ENCODE measurements around the gene CLPSL2. TPM values are rescaled to one million over a fixed set of nuclear protein-coding genes. Genes with fewer than 3 reads are reported as not detected.

Gene CLPSL2
- total and polyA plus RNA-seq, 10 donors: not detected

DNA sequence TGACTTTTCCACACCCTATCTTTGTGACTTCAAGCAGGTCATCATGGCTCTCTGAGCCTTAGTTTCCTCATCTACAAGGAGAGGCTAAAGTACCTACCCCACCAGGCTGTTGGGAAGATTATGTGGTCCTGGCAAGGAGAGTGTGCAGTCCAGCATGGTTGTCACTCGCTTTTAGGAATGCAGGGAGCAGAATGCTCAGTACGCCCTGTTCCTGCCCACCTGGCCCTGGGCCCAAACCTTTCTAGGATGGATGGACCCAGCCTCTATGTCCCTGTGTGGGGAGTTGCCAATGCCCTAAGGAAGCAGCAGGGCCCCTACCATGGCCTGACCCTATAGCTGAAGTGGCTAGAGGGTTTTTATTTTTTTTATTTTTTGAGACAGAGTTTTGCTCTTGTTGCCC lies 2.0 kb downstream of the CLPSL2 start:
- H3K9me3 ChIP-seq: no peaks in the 10 kb centered on the region
- TF ChIP-seq POLR2AphosphoS5 (IDR thresholded peaks at IDR 0.05) (no peak), POLR2A (IDR thresholded peaks at IDR 0.05) (no peak)
- TF ChIP-seq, protein P1, sequence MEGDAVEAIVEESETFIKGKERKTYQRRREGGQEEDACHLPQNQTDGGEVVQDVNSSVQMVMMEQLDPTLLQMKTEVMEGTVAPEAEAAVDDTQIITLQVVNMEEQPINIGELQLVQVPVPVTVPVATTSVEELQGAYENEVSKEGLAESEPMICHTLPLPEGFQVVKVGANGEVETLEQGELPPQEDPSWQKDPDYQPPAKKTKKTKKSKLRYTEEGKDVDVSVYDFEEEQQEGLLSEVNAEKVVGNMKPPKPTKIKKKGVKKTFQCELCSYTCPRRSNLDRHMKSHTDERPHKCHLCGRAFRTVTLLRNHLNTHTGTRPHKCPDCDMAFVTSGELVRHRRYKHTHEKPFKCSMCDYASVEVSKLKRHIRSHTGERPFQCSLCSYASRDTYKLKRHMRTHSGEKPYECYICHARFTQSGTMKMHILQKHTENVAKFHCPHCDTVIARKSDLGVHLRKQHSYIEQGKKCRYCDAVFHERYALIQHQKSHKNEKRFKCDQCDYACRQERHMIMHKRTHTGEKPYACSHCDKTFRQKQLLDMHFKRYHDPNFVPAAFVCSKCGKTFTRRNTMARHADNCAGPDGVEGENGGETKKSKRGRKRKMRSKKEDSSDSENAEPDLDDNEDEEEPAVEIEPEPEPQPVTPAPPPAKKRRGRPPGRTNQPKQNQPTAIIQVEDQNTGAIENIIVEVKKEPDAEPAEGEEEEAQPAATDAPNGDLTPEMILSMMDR (IDR thresholded peaks at IDR 0.05 in 8 of 11, conservative IDR thresholded peaks at IDR 0.05 in 3 of 11): no peak
- H3K27ac ChIP-seq: no peak overlapping the region
- peaks cover 0 to 25% (median 19%) of the 10 kb centered on the region in 7 donors for H3K27me3 ChIP-seq (replicated peaks in 1 of 7)
- peaks cover 0 to 18% (median 10%) of the 10 kb centered on the region in 6 donors for H3K4me1 ChIP-seq
- H3K4me3 ChIP-seq: no peak overlapping the region
- H3K36me3 ChIP-seq: no peaks in the 10 kb centered on the region
- DNase-seq: no peak
- WGBS, 5 donors: 69 to 95% (median 91%) methylated on average over 2 of the region's 2 CpGs
- intact Hi-C loops (cut with DNase I; ENCODE audit: low total_unique reads): no loop called here

DNA sequence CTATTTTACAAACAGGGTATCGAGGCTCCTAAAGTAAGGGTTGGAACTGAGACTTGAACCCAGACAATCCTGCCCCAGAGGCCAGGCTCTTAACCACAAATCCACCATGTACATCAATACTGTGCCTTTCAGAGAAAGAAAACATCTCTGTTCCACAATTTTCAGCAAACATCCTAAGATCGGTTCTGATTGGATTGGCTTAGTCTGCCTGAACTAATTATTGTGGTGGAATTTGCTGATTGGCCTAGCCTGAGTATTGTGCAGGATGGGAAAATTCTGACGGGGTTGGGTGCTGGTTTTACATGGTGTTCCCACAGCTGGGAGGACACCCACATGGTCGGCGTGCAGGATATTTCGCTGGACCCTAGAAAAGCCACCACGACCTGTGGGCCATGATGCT lies 4.3 kb downstream of the CLPSL2 start, which contains the start of gene CLPSL1:
CLPSL1 (plus strand) TSS at position 301 of the 400 bp plus-strand sequence; CDS start at position 393, 92 bp downstream.
- Histone ChIP-seq H3K36me3 (no peaks in the 10 kb centered on the region), H3K4me3 (no peak within 1 kb of the TSS), H3K27ac (no peak within 1 kb of the TSS), H3K27me3 (replicated peaks in 1 of 7) (peaks cover 0 to 31% (median 14%) of the 10 kb centered on the region in 7 donors), H3K9me3 (no peaks in the 10 kb centered on the region), H3K4me1 (peaks cover 0 to 17% (median 10%) of the 10 kb centered on the region in 6 donors)
- intact Hi-C loops (cut with DNase I; ENCODE audit: low total_unique reads): no loop called here
- TF ChIP-seq, protein P1 (IDR thresholded peaks at IDR 0.05 in 8 of 11, conservative IDR thresholded peaks at IDR 0.05 in 3 of 11): no peak
- TF ChIP-seq POLR2AphosphoS5 (IDR thresholded peaks at IDR 0.05): no peak
- DNase-seq: no peak
- WGBS, 5 donors: 84 to 94% (median 87%) methylated on average over 7 of the region's 7 CpGs

DNA sequence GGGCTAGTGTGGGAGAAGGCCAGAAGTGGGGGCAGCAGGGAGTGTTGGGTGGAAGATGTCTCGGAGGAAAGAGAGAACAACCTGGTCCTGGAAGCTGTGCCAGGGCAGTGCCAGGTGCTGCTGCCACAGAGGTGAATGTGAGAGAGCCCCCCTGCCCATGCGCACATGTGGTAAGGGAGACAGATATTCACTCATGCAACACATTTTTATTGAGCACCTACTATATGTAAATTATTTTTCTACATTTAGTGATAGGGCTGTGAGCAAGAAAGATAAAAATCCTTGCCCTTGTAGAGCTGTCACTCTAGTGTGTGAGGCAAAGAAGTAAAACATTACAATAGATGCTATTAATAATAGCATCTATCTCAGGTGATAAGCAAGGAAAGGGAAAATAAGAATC lies 4.9 kb downstream of the CLPSL2 start:
- no peak for DNase-seq
- intact Hi-C loops (cut with DNase I; ENCODE audit: low total_unique reads): no loop called here
- H3K27me3 ChIP-seq (replicated peaks in 1 of 7): peaks cover 0 to 31% (median 10%) of the 10 kb centered on the region in 7 donors
- peaks cover 0 to 11% (median 7%) of the 10 kb centered on the region in 6 donors for H3K4me1 ChIP-seq
- no peaks in the 10 kb centered on the region for H3K36me3 ChIP-seq
- H3K27ac ChIP-seq: no peak overlapping the region
- H3K9me3 ChIP-seq: no peaks in the 10 kb centered on the region
- no peak overlapping the region for H3K4me3 ChIP-seq
- TF ChIP-seq, protein P1 (IDR thresholded peaks at IDR 0.05 in 8 of 11, conservative IDR thresholded peaks at IDR 0.05 in 3 of 11): no peak
- TF ChIP-seq POLR2A (IDR thresholded peaks at IDR 0.05): no peak
- TF ChIP-seq POLR2AphosphoS5 (IDR thresholded peaks at IDR 0.05): no peak
- WGBS, 5 donors: 94 to 98% (median 96%) methylated on average over 2 of the region's 2 CpGs

DNA sequence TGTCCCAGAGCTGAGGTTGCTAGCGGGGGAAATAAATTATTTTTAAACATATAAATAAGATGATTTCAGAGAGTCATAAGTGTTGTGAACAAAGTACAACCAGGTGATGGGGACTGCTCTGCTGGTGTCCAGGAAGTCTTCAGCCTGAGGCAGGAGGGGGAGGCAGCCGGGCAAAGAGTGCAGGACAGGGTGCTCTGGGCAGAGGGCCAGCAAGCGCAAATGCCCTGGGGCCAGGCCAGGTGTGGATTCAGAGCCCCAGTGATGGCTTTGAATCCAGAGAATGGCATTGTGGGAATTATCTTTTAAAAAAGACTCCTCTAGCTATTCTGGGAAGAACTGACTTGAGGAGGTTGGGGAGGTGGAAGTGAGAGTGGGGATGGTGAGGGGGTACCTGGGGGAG lies 6.0 kb downstream of the CLPSL2 start:
- intact Hi-C loops (cut with DNase I; ENCODE audit: low total_unique reads): no loop called here
- no peaks in the 10 kb centered on the region for H3K9me3 ChIP-seq
- DNase-seq: no peak
- H3K27me3 ChIP-seq (replicated peaks in 1 of 7): peaks cover 0 to 31% (median 14%) of the 10 kb centered on the region in 7 donors
- TF ChIP-seq POLR2AphosphoS5 (IDR thresholded peaks at IDR 0.05) (no peak), POLR2A (IDR thresholded peaks at IDR 0.05) (no peak)
- TF ChIP-seq, protein P1 (IDR thresholded peaks at IDR 0.05 in 8 of 11, conservative IDR thresholded peaks at IDR 0.05 in 3 of 11): no peak
- peaks cover 0 to 7% (median 0%) of the 10 kb centered on the region in 6 donors for H3K4me1 ChIP-seq
- H3K36me3 ChIP-seq: no peaks in the 10 kb centered on the region
- H3K27ac ChIP-seq: no peak overlapping the region
- H3K4me3 ChIP-seq: no peak overlapping the region
- 75 to 83% (median 82%) methylated on average over 3 of the region's 3 CpGs for WGBS, 5 donors
